H54 (cell line): ENCODE data around the gene PSPH.
A peak's percentile ranks its signal among the peaks of the same experiment; 100 is the strongest.

Experiments
- DNase-seq: peaks from one replicate; pipeline ENCODE4 v3.0.0; 2011; ENCODE audit warnings: low spot score, mixed read lengths; ENCODE audit not compliant: insufficient read length
- FAIRE-seq: peaks from 3 replicates; lab custom pipeline; 2011; peaks lifted over from hg19 to GRCh38; lab: Jason Lieb, UNC
- POLR2A ChIP-seq: IDR thresholded peaks from 2 replicates; pipeline ENCODE4 v1.6.1; 2011; ENCODE audit warnings: low read depth, mild to moderate bottlenecking, low read length

PSPH gene

GRCh38 chr7:55964261-55965099 lies 86.8 kb downstream of the PSPH start, which contains the start of gene NIPSNAP2:
TSS of gene NIPSNAP2 (plus strand) at chr7:55964585. CDS start at chr7:55964610, 25 bp downstream.
- DNase-seq = peak; percentile 97
- FAIRE-seq = no peak

GRCh38 chr7:55963584-55964168 lies 87.6 kb downstream of the PSPH start:
- no peak for FAIRE-seq
- TF ChIP-seq POLR2A = no peak
- DNase-seq = no peak

More at GRCh38 chr7:55964261-55965099, 86.8 kb downstream of the PSPH start, which contains the start of gene NIPSNAP2:
- peak; percentile 90 for TF ChIP-seq POLR2A

- no peak for FAIRE-seq
- DNase-seq = no peak
- no peak for TF ChIP-seq POLR2A
Measured at GRCh38 chr7:55962014-55962413, 89.2 kb downstream of the PSPH start.
